Body of pancreas (tissue), 4 donors: ENCODE data around the gene COL26A1. TPM values are rescaled to one million over a fixed set of nuclear protein-coding genes. Genes with fewer than 3 reads are reported as not detected.
A peak's percentile ranks its signal among the peaks of the same experiment; 100 is the strongest.

ENCODE experiments used
- ATAC-seq: fragments of 150-250 bp; one replicate; pipeline ENCODE4 v1.9.1; 2016
- DNase-seq, 4 donors: peaks; one replicate each; pipeline ENCODE4 v3.0.0-alpha.2; 2019
- H3K27ac ChIP-seq, 4 donors: fragments of 200-600 bp; sonication (generic); 1 replicate in 3 of 4; 2 replicates in 1 of 4; pipeline versions ENCODE4 v1.5.1 to v1.6.1; 2016 to 2019; ENCODE audit warnings: mild to moderate bottlenecking in 1 of 4, mixed read lengths in 1 of 4, moderate library complexity in 1 of 4
- H3K27me3 ChIP-seq, 2 donors: fragments of 200-600 bp; sonication (generic); one replicate each; pipeline ENCODE4 v1.6.0; 2016; ENCODE audit warnings: mild to moderate bottlenecking in 1 of 2
- H3K36me3 ChIP-seq, 2 donors: fragments of 200-600 bp; sonication (generic); replicated peaks in 1 of 2; 2 replicates each; pipeline ENCODE4 v1.5.1; 2016; ENCODE audit warnings: low read depth in 2 of 2; ENCODE audit not compliant: insufficient read depth in 1 of 2
- H3K4me1 ChIP-seq: fragments of 200-600 bp; sonication (generic); one replicate; pipeline ENCODE4 v1.6.0; 2016
- H3K4me3 ChIP-seq, 2 donors: fragments of 200-600 bp; sonication (generic); 1 replicate in 1 of 2; 2 replicates in 1 of 2; pipeline ENCODE4 v1.5.1; 2016 to 2019
- H3K9me3 ChIP-seq, 3 donors: fragments of 200-600 bp; sonication (generic); 1 replicate in 2 of 3; 2 replicates in 1 of 3; pipeline ENCODE4 v1.5.1; 2016
- CTCF ChIP-seq, 7 experiments: fragments of 450-650 bp in 4 of 7; fragments of 200-600 bp in 3 of 7; sonication (generic) in 3 of 7; IDR thresholded peaks; one replicate each; pipeline ENCODE4 v1.5.1; 2016 to 2019; ENCODE audit warnings: antibody characterized with exemption in 7 of 7
- POLR2A ChIP-seq, 3 donors: fragments of 450-650 bp; IDR thresholded peaks; one replicate each; pipeline ENCODE4 v1.6.1; 2016; ENCODE audit warnings: antibody characterized with exemption in 3 of 3, mild to moderate bottlenecking in 2 of 3
- WGBS, 2 donors: methylation state at CpG; one replicate each; pipeline ENCODE4 v1.1.5; 2017; 5-methylcytosine and 5-hydroxymethylcytosine counted together
- intact Hi-C: fragments of 100-400 bp; cut with DNase I; formaldehyde crosslinking; loops from one replicate; pipeline ENCODE4 v1.15.1; 2023
- total RNA-seq, 2 donors: library from RNA; depleted of rRNA; stranded (reverse); fragments of >200 nt; gene quantifications; one replicate each; pipeline ENCODE4 v1.1.0, GENCODE V29; 2016

The COL26A1 gene
- total RNA-seq, 2 donors from 2014 or later: 0.78 to 2.0 TPM

GRCh38 chr7:101405474-101406067, 42.9 kb downstream of the COL26A1 start:
- DNase-seq: no peak
- ATAC-seq: no peak
- H3K36me3 ChIP-seq: no peaks in the 10 kb centered on the region
- no peak for TF ChIP-seq POLR2A (IDR thresholded peaks at IDR 0.05)
- TF ChIP-seq CTCF (IDR thresholded peaks at IDR 0.05): no peak
- no peak overlapping the region for H3K4me3 ChIP-seq
- H3K27ac ChIP-seq: no peak overlapping the region
- peaks cover 0 to 15% (median 0%) of the 10 kb centered on the region in 3 donors for H3K9me3 ChIP-seq
- 82 to 87% methylated on average over 15 to 16 of the region's 16 CpGs for WGBS, 2 donors
- no peaks in the 10 kb centered on the region for H3K27me3 ChIP-seq
- H3K4me1 ChIP-seq: peaks cover 7% of the 10 kb centered on the region
- intact Hi-C loops: no loop called here

- intact Hi-C loops: no loop called here
- WGBS, 2 donors: 19 to 22% methylated on average over 15 of the region's 16 CpGs
Measured at GRCh38 chr7:101410743-101411507, 48.2 kb downstream of the COL26A1 start.

GRCh38 chr7:101411508-101411874, 48.8 kb downstream of the COL26A1 start:
- peak in 1 of 7 experiments; percentile 6 for TF ChIP-seq CTCF (IDR thresholded peaks at IDR 0.05)
- TF ChIP-seq POLR2A (IDR thresholded peaks at IDR 0.05): no peak
- peaks cover 0 to 15% (median 0%) of the 10 kb centered on the region in 3 donors for H3K9me3 ChIP-seq
- no peak overlapping the region for H3K4me3 ChIP-seq
- no peak overlapping the region for H3K27ac ChIP-seq
- H3K36me3 ChIP-seq: no peaks in the 10 kb centered on the region
- WGBS, 2 donors: 29 to 45% methylated on average over 4 of the region's 4 CpGs
- H3K27me3 ChIP-seq: no peaks in the 10 kb centered on the region
- intact Hi-C loops: no loop called here
- peaks cover 8% of the 10 kb centered on the region for H3K4me1 ChIP-seq
- ATAC-seq (peak; percentile 15), DNase-seq (no peak)

More at GRCh38 chr7:101410743-101411507, 48.2 kb downstream of the COL26A1 start:
- ATAC-seq (peak; percentile 68), DNase-seq (peak; percentile 21 to 60 (median 46))
- H3K4me1 ChIP-seq: peaks cover 8% of the 10 kb centered on the region
- H3K36me3 ChIP-seq: no peaks in the 10 kb centered on the region
- H3K4me3 ChIP-seq: no peak overlapping the region
- no peaks in the 10 kb centered on the region for H3K27me3 ChIP-seq
- H3K27ac ChIP-seq: no peak overlapping the region
- H3K9me3 ChIP-seq: peaks cover 0 to 15% (median 0%) of the 10 kb centered on the region in 3 donors
- TF ChIP-seq CTCF (IDR thresholded peaks at IDR 0.05) (peak; percentile 63 to 94 (median 81)), POLR2A (IDR thresholded peaks at IDR 0.05) (no peak)

- no peak for TF ChIP-seq POLR2A (IDR thresholded peaks at IDR 0.05)
- TF ChIP-seq CTCF (IDR thresholded peaks at IDR 0.05): no peak
- H3K36me3 ChIP-seq: no peaks in the 10 kb centered on the region
- H3K4me3 ChIP-seq: no peak overlapping the region
- intact Hi-C loops: no loop called here
- DNase-seq (no peak), ATAC-seq (no peak)
- 76 to 80% methylated on average over 11 to 12 of the region's 12 CpGs for WGBS, 2 donors
- H3K9me3 ChIP-seq: peaks cover 0 to 15% (median 0%) of the 10 kb centered on the region in 3 donors
- no peaks in the 10 kb centered on the region for H3K27me3 ChIP-seq
- H3K27ac ChIP-seq: no peak overlapping the region
- peaks cover 8% of the 10 kb centered on the region for H3K4me1 ChIP-seq
Measured at GRCh38 chr7:101412976-101413375, 50.3 kb downstream of the COL26A1 start.
